ENCODE data around the gene TRDMT1. TPM values are rescaled to one million over a fixed set of nuclear protein-coding genes. Genes with fewer than 3 reads are reported as not detected.
A peak's percentile ranks its signal among the peaks of the same experiment; 100 is the strongest.

Gene TRDMT1
- total RNA-seq, 4 donors from 2014 or later = 4.0 to 24.8 (median 6.4) TPM

DNA sequence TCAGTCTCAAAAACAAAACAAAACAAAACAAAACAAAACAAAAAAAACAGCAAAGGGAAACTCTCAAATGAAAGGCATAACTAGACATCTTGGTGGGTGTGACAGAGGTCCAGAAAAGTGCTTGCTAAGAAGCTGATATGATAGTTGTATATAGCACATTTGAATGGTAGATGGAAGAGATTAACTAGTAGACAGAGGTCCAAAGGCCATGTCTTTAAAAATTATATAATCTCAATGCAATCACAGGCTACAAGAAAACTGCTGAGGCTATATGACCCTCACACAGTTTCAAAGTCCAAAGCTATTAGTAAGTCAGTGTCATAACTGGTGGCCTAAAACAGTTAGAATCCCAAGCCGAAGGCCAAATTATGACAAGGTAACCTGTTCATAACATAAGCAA, 56.2 kb downstream of the TRDMT1 start:
- DNase-seq = no peak

DNA sequence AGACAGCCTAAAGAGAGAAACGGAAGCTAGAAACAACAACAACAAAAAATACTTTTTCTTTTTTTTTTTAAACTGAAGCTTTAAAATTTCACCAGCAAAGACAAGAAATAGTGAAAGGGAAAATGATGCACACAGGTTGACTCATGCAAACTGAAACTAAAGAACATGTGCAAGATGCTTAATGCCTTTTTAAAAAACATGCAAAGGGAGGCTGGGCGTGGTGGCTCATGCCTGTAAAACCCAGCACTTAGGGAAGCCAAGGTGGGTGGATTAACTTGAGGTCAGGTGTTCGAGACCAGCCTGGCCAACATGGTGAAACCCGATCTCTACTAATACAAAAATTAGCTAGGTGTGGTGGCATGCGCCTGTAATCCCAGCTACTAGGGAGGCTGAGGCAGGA, 56.7 kb downstream of the TRDMT1 start:
- H3K36me3 ChIP-seq = no peaks in the 10 kb centered on the region
- no peaks in the 10 kb centered on the region for H3K9me3 ChIP-seq
- TF ChIP-seq, protein P1, sequence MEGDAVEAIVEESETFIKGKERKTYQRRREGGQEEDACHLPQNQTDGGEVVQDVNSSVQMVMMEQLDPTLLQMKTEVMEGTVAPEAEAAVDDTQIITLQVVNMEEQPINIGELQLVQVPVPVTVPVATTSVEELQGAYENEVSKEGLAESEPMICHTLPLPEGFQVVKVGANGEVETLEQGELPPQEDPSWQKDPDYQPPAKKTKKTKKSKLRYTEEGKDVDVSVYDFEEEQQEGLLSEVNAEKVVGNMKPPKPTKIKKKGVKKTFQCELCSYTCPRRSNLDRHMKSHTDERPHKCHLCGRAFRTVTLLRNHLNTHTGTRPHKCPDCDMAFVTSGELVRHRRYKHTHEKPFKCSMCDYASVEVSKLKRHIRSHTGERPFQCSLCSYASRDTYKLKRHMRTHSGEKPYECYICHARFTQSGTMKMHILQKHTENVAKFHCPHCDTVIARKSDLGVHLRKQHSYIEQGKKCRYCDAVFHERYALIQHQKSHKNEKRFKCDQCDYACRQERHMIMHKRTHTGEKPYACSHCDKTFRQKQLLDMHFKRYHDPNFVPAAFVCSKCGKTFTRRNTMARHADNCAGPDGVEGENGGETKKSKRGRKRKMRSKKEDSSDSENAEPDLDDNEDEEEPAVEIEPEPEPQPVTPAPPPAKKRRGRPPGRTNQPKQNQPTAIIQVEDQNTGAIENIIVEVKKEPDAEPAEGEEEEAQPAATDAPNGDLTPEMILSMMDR (IDR thresholded peaks at IDR 0.05) = no peak
- no peak for TF ChIP-seq POLR2A (IDR thresholded peaks at IDR 0.05)
- H3K27me3 ChIP-seq = no peaks in the 10 kb centered on the region
- no peak overlapping the region for H3K4me3 ChIP-seq
- peak overlapping the region in 2 of 4 donors; percentile 49 to 71 for H3K27ac ChIP-seq
- peaks cover 0 to 11% (median 0%) of the 10 kb centered on the region in 4 donors for H3K4me1 ChIP-seq
- no peak for DNase-seq

More for the DNA sequence above, 56.2 kb downstream of the TRDMT1 start:
- Histone ChIP-seq H3K9me3 (no peaks in the 10 kb centered on the region), H3K4me3 (no peak overlapping the region), H3K27me3 (no peaks in the 10 kb centered on the region), H3K4me1 (peaks cover 0 to 11% (median 0%) of the 10 kb centered on the region in 4 donors), H3K27ac (peak overlapping the region in 2 of 4 donors; percentile 49 to 71), H3K36me3 (no peaks in the 10 kb centered on the region)
- TF ChIP-seq, protein P1 (IDR thresholded peaks at IDR 0.05) = no peak
- no peak for TF ChIP-seq POLR2A (IDR thresholded peaks at IDR 0.05)

DNA sequence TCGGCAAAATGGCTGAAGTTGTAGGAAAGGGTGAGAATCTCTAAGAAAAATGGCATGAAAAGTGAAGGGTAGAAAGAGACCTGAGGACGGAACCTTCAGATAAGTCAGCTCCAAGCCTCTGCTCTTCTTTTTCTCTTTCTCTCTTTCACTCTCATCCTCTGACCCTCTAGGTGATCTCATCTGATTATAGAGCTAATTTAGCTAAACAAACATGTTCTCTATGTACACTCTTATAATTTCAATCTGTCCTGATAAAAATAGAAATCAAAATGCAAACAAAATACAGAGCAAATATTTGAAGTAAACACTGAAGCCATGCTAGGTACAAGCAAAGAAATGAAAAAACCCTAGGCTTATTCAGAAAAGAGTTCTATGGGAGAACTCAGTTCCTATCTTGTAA, 57.4 kb downstream of the TRDMT1 start:
- H3K9me3 ChIP-seq = no peaks in the 10 kb centered on the region
- no peak for TF ChIP-seq POLR2A (IDR thresholded peaks at IDR 0.05)
- TF ChIP-seq, protein P1 (IDR thresholded peaks at IDR 0.05) = no peak
- peaks cover 0 to 11% (median 0%) of the 10 kb centered on the region in 4 donors for H3K4me1 ChIP-seq
- H3K36me3 ChIP-seq = no peaks in the 10 kb centered on the region
- H3K27ac ChIP-seq = no peak overlapping the region
- no peak for DNase-seq
- no peaks in the 10 kb centered on the region for H3K27me3 ChIP-seq
- no peak overlapping the region for H3K4me3 ChIP-seq

DNA sequence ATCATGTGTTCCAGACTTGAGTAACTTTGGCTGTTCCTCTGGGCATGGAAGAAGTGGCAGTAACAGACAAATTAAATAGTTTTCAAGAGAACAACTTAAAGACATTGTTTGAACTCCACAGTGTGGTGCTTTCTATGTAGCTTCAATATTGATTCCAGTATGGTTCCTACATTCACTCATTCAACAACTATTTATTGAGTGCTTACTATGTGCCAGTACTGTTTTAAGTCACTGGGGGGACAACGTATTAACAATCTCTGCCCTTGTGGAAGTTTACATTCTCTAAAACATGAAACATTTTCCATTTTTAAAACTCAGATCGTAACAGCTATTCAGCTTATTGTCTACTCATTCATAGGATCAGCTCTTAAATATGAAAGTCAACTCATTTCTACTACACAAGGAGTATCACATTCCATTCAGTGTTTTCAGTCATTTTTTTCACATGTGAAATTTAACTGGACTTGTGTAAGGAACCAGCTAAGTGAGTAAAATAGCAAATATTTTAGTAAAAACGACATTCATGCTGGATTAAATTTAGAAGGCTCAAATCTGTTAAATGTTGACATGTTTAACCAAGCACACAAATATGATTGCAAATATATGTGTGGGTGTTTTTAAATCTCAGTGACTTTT, 58.3 kb downstream of the TRDMT1 start:
- peaks cover 0 to 11% (median 0%) of the 10 kb centered on the region in 4 donors for H3K4me1 ChIP-seq
- H3K27me3 ChIP-seq = no peaks in the 10 kb centered on the region
- no peaks in the 10 kb centered on the region for H3K36me3 ChIP-seq
- no peaks in the 10 kb centered on the region for H3K9me3 ChIP-seq
- no peak overlapping the region for H3K4me3 ChIP-seq
- H3K27ac ChIP-seq = no peak overlapping the region
- no peak for TF ChIP-seq POLR2A (IDR thresholded peaks at IDR 0.05)
- TF ChIP-seq, protein P1 (IDR thresholded peaks at IDR 0.05) = no peak
- no peak for DNase-seq

DNA sequence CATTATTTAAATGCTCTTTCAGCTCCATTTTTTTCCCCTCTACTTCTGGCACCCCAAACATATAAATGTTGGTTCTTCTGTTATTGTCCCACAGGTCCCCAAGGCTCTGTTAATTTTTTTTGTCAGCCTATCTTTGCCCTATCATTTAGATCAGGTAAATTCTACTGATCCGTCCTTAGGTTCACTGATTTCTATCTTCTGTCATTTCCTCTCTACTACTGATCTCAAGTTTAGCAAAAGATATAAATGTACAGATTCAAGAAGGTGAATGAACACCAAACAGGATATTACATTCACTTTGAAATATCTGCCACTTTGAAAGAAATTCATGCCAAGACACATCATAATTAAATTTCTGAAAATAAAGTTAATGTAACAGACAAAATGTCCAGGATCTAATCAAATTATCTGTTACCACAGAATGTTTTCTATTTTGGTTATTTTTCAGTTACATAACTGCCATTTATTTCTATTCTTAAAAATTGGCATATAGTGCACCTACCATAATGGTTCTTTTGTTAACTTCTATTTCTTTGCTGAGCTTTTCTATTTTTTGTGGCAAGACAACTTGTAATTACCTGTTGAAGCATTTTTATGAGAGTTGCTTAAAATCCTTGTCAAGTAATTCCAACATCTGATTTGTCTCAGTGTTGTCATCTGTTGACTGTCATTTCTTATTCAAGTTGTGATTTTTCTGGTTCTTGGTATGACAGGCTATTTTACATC, 59.8 kb downstream of the TRDMT1 start:
- Histone ChIP-seq H3K36me3 (no peaks in the 10 kb centered on the region), H3K4me3 (no peak overlapping the region), H3K9me3 (no peaks in the 10 kb centered on the region), H3K4me1 (peaks cover 0 to 5% (median 0%) of the 10 kb centered on the region in 4 donors), H3K27me3 (no peaks in the 10 kb centered on the region), H3K27ac (no peak overlapping the region)
- TF ChIP-seq, protein P1 (IDR thresholded peaks at IDR 0.05) = no peak
- TF ChIP-seq POLR2A (IDR thresholded peaks at IDR 0.05) = no peak
- DNase-seq = no peak
